Activated T-cell treated with anti-CD3 and anti-CD28 coated beads, Interleukin-2, amount 50 U/mL, for 72 hours (primary cell): Measurements from ENCODE around the gene UNC93B1. TPM values are rescaled to one million over a fixed set of nuclear protein-coding genes. Genes with fewer than 3 reads are reported as not detected.
"Not testable (repeated sequence)": the region's sequence is repeated elsewhere in the genome, so short reads cannot be mapped to it uniquely, and the experiment has no call there.

Experiments
- ATAC-seq, 2 donors: fragments of 150-1000 bp; cut with Tn5 transposase; replicated peaks in 1 of 2; 2 replicates each; pipeline ENCODE4 v1.10.0; 2021; ENCODE audit warnings: moderate library complexity in 2 of 2, mild to moderate bottlenecking in 1 of 2
- DNase-seq, 2 donors: peaks; one replicate each; pipeline ENCODE4 v3.0.0; 2021 to 2022; ENCODE audit warnings: mixed read lengths in 1 of 2
- H3K27ac Mint-ChIP-seq: one replicate; pipeline ENCODE4 v1.8.0; 2022; ENCODE audit warnings: mild to moderate bottlenecking, moderate library complexity, mixed read lengths
- H3K27me3 Mint-ChIP-seq: one replicate; pipeline ENCODE4 v1.8.0; 2022; ENCODE audit warnings: low read depth, mixed read lengths
- H3K36me3 Mint-ChIP-seq, 2 donors: one replicate each; pipeline ENCODE4 v1.8.0; 2022; ENCODE audit warnings: mixed read lengths in 2 of 2, mild to moderate bottlenecking in 1 of 2; ENCODE audit not compliant: insufficient read depth in 2 of 2
- H3K4me1 Mint-ChIP-seq: one replicate; pipeline ENCODE4 v1.8.0; 2022; ENCODE audit warnings: low read depth, mixed read lengths
- H3K4me3 Mint-ChIP-seq, 2 donors: one replicate each; pipeline ENCODE4 v1.8.0; 2022; ENCODE audit warnings: mild to moderate bottlenecking in 2 of 2, mixed read lengths in 2 of 2, moderate library complexity in 2 of 2
- H3K9me3 Mint-ChIP-seq, 2 donors: one replicate each; pipeline ENCODE4 v1.8.0; 2022; ENCODE audit warnings: mixed read lengths in 2 of 2
- total RNA-seq, 2 donors: library from RNA; stranded (reverse); gene quantifications; one replicate each; pipeline ENCODE4 v1.2.3, GENCODE V29; 2022

UNC93B1 gene
- total RNA-seq, 2 donors from 2014 or later = 8.0 to 16.7 TPM

DNA sequence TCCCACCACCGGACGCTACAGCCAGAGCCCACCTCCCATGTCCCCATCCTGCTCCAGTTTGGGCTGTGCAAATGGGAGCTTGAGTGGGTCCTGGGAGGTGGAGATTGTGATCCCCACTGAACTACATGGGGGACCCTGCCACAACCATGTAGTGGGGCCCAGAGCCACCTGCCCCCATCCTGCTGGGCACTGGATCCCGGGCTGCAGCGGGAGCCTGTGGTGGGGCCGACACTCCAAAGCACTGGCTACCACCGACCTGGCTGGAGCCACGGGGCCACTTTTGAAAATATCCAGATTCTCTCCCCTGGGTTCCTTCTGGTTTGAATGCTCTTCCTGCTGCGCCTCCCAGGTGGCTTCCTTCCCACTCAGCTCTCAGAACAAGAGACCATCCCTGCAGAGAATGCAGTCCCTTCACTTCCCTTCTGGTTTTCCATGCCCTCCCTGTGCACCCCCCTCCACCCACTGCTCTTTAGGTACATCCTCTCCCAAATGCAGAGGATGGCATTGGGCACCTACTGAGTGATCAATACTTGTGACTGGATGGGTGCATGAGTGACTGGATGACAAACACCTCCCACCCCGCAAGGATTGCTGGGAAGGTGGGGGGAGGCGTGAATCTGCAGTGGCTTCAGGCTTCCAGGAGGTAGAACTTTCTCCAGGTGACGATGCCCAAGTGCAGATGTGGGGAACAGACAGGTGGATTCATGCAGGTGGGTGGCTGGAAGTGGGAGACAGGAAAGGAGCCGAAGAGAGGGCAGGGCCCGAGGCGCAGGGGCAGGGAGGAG is 846 bp upstream of the UNC93B1 start:
- H3K4me3 Mint-ChIP-seq = peak overlapping the region; percentile 87 to 90
- H3K9me3 Mint-ChIP-seq = no peaks in the 10 kb centered on the region
- H3K36me3 Mint-ChIP-seq = no peaks in the 10 kb centered on the region
- no peak for ATAC-seq
- DNase-seq = no peak
- peaks cover 23% of the 10 kb centered on the region for H3K4me1 Mint-ChIP-seq
- no peak overlapping the region for H3K27ac Mint-ChIP-seq
- no peaks in the 10 kb centered on the region for H3K27me3 Mint-ChIP-seq

DNA sequence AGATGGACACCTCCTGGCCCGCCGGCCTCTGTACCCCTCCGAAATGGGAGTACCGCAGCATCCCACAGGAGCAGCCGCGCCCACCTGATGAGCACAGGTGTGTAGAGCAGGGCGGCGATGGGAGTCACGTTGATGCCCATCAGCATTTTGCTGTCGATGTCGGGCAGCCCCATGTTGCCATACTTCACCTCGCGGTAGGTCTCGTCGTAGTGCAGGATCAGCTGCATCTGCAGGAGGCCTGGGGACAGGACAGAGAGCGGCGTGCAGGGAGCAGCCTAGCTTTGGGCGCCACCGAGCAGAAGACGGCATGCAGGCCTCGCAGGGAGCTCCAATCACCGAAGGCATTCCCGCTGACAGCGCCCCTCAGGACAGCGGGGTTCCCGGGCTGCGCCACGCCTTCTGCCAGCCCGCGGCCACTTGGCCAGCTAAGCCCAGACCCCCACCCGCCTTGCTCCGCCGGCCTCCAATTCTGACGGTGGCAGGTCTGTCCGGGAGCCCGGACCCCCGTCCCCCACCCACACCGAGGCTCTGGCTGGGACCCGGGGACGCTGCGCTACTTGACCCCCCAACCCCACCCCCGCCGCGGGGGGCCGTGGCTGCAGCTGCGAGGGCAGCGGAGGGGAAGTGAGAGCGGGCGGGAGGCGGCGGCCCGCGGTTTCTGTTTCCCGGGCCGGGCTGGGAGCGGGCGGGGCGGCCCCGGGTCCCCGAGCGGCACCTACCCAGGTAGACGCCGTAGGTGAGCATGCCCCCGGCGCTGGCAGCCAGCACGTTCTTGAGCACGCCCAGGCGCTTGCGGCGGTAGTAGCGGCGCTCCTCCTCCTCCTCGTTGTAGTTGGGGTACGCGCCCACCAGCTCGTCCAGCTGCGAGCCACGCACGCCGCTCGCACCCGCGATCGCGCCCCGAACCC is 705 bp downstream of the UNC93B1 start:
- Mint-ChIP-seq H3K36me3 (no peaks in the 10 kb centered on the region), H3K4me3 (peak overlapping the region; percentile 58 to 77), H3K27me3 (no peaks in the 10 kb centered on the region), H3K9me3 (no peaks in the 10 kb centered on the region), H3K27ac (no peak overlapping the region), H3K4me1 (peaks cover 29% of the 10 kb centered on the region)
- DNase-seq = peak; percentile 56 to 61
- peak; percentile 61 to 64 for ATAC-seq

DNA sequence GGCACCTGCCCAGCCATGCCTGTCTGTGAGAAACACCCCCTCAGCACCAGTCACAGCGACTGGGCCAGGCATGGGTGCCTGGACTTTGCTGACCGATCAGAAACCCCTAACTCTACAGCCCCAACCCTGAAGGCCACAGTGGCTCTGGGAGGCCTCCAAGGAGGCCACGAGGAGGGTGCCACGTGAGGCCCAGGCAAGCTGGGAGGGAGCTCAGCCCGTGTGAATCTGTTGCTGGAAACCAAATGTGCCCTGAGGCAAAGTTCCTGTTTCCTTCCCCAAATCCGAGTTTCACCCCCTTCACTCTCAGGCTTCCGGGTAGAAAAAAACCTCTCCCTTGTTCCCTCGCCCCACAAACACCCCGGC is 1.3 kb downstream of the UNC93B1 start:
- DNase-seq (no peak), ATAC-seq (no peak)
- H3K36me3 Mint-ChIP-seq = no peaks in the 10 kb centered on the region
- no peak overlapping the region for H3K27ac Mint-ChIP-seq
- H3K9me3 Mint-ChIP-seq = no peaks in the 10 kb centered on the region
- H3K4me3 Mint-ChIP-seq = peak overlapping the region; percentile 58 to 77
- peaks cover 33% of the 10 kb centered on the region for H3K4me1 Mint-ChIP-seq
- H3K27me3 Mint-ChIP-seq = no peaks in the 10 kb centered on the region

GRCh38 chr11:67999704-68000103 is 4.2 kb downstream of the UNC93B1 start:
- DNase-seq (no peak), ATAC-seq (no peak)
- H3K4me1 Mint-ChIP-seq = peaks cover 36% of the 10 kb centered on the region
- H3K27ac Mint-ChIP-seq = no peak overlapping the region
- H3K27me3 Mint-ChIP-seq = no peaks in the 10 kb centered on the region
- no peak overlapping the region for H3K4me3 Mint-ChIP-seq
- H3K9me3 Mint-ChIP-seq = no peaks in the 10 kb centered on the region
- H3K36me3 Mint-ChIP-seq = no peaks in the 10 kb centered on the region

DNA sequence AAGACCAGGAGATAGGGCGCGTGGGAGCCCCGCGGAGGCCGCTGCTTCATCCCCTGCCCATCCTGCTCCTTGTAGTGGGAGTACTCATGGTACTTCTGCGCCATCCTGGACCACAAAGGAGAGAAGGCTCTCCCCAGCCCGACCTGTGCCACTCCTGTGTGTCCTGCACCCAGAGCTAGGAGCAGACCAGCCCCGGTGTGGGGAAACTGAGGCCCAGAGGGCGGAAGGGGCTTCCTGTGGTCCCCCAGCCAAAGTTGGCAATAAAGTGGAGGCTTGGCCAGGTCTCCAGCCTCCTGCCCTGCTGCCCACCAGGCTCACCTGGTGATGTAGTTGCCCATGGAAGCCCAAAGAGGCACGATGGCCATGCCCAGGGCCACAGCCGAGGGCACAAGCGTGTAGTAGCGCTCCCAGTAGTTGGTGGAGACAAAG is 4.7 kb downstream of the UNC93B1 start:
- Mint-ChIP-seq H3K4me1 (peaks cover 33% of the 10 kb centered on the region), H3K36me3 (no peaks in the 10 kb centered on the region), H3K4me3 (no peak overlapping the region), H3K27ac (no peak overlapping the region), H3K9me3 (no peaks in the 10 kb centered on the region), H3K27me3 (no peaks in the 10 kb centered on the region)
- DNase-seq (no peak), ATAC-seq (no peak)

- H3K27ac Mint-ChIP-seq = no peak overlapping the region
Measured at GRCh38 chr11:67998150-67999045, 5.5 kb downstream of the UNC93B1 start.

DNA sequence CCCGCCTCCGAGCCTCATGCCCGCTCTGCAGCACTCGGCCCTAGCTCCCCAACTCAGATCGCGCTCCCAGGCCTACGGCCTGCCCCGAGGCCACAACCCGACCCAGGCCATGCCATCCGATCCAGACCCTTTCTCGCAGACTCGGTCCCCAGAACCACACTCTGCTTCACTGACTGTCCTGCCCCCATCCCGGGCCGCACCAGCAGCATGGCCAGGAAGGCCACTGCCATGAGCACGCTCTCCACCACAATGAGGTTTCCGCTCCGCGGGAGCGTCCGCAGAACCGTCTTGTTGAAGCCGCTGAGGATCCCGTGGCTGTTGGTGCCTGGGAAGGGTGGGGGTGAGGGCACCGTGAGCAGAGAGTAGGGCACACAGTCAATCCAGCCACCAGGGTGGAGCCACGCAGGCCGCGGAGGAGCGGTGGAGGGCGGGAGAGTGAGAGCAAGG is 6.4 kb downstream of the UNC93B1 start:
- ATAC-seq = peak in 1 of 2 donors; percentile 3
- Mint-ChIP-seq H3K27me3 (no peaks in the 10 kb centered on the region), H3K27ac (no peak overlapping the region)

More at GRCh38 chr11:67998150-67999045, 5.5 kb downstream of the UNC93B1 start:
- Mint-ChIP-seq H3K4me1 (peaks cover 35% of the 10 kb centered on the region), H3K4me3 (no peak overlapping the region), H3K36me3 (no peaks in the 10 kb centered on the region), H3K27me3 (no peaks in the 10 kb centered on the region), H3K9me3 (no peaks in the 10 kb centered on the region)
- peak; percentile 31 to 46 for ATAC-seq
- no peak for DNase-seq

GRCh38 chr11:67996622-67997474 is 7.0 kb downstream of the UNC93B1 start:
- peak; percentile 69 for ATAC-seq
- Mint-ChIP-seq H3K4me3 (no peak overlapping the region), H3K27ac (no peak overlapping the region), H3K9me3 (no peaks in the 10 kb centered on the region), H3K4me1 (peaks cover 25% of the 10 kb centered on the region), H3K27me3 (no peaks in the 10 kb centered on the region), H3K36me3 (no peaks in the 10 kb centered on the region)
- DNase-seq = peak; percentile 52 to 66

More for the DNA sequence above, 6.4 kb downstream of the UNC93B1 start:
- Mint-ChIP-seq H3K36me3 (no peaks in the 10 kb centered on the region), H3K4me1 (peaks cover 30% of the 10 kb centered on the region), H3K9me3 (no peaks in the 10 kb centered on the region), H3K4me3 (no peak overlapping the region)
- DNase-seq = no peak

DNA sequence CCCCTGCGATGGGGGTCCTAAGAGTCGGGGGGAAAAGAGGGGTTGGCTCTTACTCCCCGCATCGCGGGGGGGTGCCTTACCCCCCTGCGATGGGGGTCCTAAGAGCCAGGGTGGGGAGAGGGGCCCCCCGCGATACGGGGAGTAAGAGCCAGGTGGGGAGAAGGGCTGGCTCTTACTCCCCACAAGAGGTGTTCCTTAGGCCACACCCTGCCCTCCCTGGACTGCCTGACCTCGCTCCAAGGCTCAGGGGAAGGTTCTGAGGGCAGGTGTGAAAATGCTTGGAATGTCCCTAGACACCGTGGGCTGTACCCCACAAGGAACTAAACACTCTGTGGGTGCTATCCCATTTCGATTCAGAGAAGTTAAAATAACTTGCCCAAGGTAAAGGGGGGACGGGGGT is 7.8 kb downstream of the UNC93B1 start:
- Mint-ChIP-seq H3K9me3 (no peaks in the 10 kb centered on the region), H3K27me3 (no peaks in the 10 kb centered on the region), H3K4me3 (no peak overlapping the region), H3K4me1 (peaks cover 25% of the 10 kb centered on the region), H3K27ac (no peak overlapping the region), H3K36me3 (no peaks in the 10 kb centered on the region)
- DNase-seq (no peak), ATAC-seq (no peak)

GRCh38 chr11:67995579-67995978 is 8.3 kb downstream of the UNC93B1 start:
- H3K9me3 Mint-ChIP-seq, H3K36me3 Mint-ChIP-seq, H3K4me3 Mint-ChIP-seq, H3K27ac Mint-ChIP-seq, H3K27me3 Mint-ChIP-seq, ATAC-seq, DNase-seq: not testable (repeated sequence)
- H3K4me1 Mint-ChIP-seq = peaks cover 25% of the 10 kb centered on the region

DNA sequence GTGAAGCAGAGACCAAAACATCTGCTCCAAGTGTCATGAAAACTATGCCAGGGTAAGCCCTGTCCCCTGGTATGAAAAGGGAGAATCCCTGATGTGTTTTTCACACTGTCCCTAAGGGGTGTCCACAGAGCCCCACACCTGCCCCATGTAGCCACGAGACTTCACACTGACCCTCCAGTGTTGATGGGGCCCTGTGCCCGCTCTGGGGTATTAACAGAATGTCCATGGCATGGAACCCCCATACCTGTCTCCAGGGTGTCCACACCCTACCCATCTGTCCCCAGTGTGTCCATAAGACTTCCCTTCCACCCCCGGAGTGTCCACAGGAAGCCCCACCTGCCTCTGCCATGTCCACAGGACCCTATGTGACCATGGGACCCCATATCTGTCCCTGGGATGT is 8.8 kb downstream of the UNC93B1 start:
- H3K36me3 Mint-ChIP-seq, H3K9me3 Mint-ChIP-seq, H3K27me3 Mint-ChIP-seq, H3K4me3 Mint-ChIP-seq, DNase-seq, H3K27ac Mint-ChIP-seq, ATAC-seq: not testable (repeated sequence)
- peaks cover 25% of the 10 kb centered on the region for H3K4me1 Mint-ChIP-seq

- not testable (repeated sequence) for H3K4me3 Mint-ChIP-seq, DNase-seq, H3K27ac Mint-ChIP-seq, H3K9me3 Mint-ChIP-seq, H3K27me3 Mint-ChIP-seq, H3K36me3 Mint-ChIP-seq, ATAC-seq
- H3K4me1 Mint-ChIP-seq = peaks cover 25% of the 10 kb centered on the region
Measured at GRCh38 chr11:67994387-67994786, 9.5 kb downstream of the UNC93B1 start.
